Fibroblast of pulmonary artery (primary cell): ENCODE results near the gene EYS.
A peak's percentile ranks its signal among the peaks of the same experiment; 100 is the strongest.
"Not testable (repeated sequence)": the region's sequence is repeated elsewhere in the genome, so short reads cannot be mapped to it uniquely, and the experiment has no call there.

ENCODE experiments used
- DNase-seq: peaks from one replicate; pipeline ENCODE4 v3.0.0-alpha.2; 2010; ENCODE audit warnings: low read depth
- H3K4me3 ChIP-seq: replicated peaks from 2 replicates; pipeline ENCODE4 v1.5.1; 2011; ENCODE audit warnings: low read depth, mild to moderate bottlenecking, control low read depth, low read length, moderate library complexity
- CTCF ChIP-seq: IDR thresholded peaks from 2 replicates; pipeline ENCODE4 v1.5.1; 2011; ENCODE audit warnings: mild to moderate bottlenecking, control low read depth, low read length, inconsistent platforms; ENCODE audit errors: missing control alignments

EYS gene

GRCh38 chr6:63897459-63897858, 1809.6 kb downstream of the EYS start:
- peak; percentile 50 for DNase-seq
- H3K4me3 ChIP-seq = no peak overlapping the region
- no peak for TF ChIP-seq CTCF

GRCh38 chr6:63888416-63888815, 1818.6 kb downstream of the EYS start:
- no peak for TF ChIP-seq CTCF
- no peak for DNase-seq
- H3K4me3 ChIP-seq = no peak overlapping the region

- not testable (repeated sequence) for H3K4me3 ChIP-seq, DNase-seq
Observed at GRCh38 chr6:63887804-63888203, 1819.2 kb downstream of the EYS start.

GRCh38 chr6:63887002-63887751, 1819.8 kb downstream of the EYS start:
- no peak overlapping the region for H3K4me3 ChIP-seq
- DNase-seq = no peak
- TF ChIP-seq CTCF = no peak

- DNase-seq = no peak
- TF ChIP-seq CTCF = no peak
- H3K4me3 ChIP-seq = no peak overlapping the region
Observed at GRCh38 chr6:63886341-63886740, 1820.7 kb downstream of the EYS start.

- TF ChIP-seq CTCF = no peak
- H3K4me3 ChIP-seq = no peak overlapping the region
- no peak for DNase-seq
Observed at GRCh38 chr6:63883597-63883996, 1823.4 kb downstream of the EYS start.

- H3K4me3 ChIP-seq = no peak overlapping the region
- TF ChIP-seq CTCF = peak; percentile 43
- DNase-seq = no peak
Observed at GRCh38 chr6:63882208-63882607, 1824.8 kb downstream of the EYS start.
